GM18858 (cell line): ENCODE data around the gene CA10.

ENCODE experiments used
- ATAC-seq: cut with Tn5 transposase; IDR thresholded peaks from one replicate; pipeline ENCODE4 v1.9.1; 2021; ENCODE audit not compliant: unreplicated experiment

CA10 gene

DNA sequence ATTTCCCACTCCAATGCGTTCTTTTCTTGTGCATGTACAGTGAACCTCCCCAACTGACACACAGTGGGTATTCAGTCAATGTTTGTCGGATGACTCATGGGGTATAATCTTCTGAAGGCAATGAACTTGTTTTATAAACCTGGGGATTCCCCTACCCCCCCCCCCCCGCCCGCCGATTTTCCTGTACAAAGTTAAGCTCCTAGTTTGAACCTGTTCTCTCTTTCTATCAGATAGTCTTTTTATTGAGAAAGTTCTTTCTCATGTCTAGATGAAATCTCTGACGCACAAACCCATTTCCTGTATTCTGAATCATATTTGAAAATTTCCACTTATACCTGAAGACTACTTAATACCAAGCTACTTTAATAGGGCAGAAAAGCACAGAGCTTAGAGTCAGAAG, 338.3 kb downstream of the CA10 start:
- no peak for ATAC-seq

DNA sequence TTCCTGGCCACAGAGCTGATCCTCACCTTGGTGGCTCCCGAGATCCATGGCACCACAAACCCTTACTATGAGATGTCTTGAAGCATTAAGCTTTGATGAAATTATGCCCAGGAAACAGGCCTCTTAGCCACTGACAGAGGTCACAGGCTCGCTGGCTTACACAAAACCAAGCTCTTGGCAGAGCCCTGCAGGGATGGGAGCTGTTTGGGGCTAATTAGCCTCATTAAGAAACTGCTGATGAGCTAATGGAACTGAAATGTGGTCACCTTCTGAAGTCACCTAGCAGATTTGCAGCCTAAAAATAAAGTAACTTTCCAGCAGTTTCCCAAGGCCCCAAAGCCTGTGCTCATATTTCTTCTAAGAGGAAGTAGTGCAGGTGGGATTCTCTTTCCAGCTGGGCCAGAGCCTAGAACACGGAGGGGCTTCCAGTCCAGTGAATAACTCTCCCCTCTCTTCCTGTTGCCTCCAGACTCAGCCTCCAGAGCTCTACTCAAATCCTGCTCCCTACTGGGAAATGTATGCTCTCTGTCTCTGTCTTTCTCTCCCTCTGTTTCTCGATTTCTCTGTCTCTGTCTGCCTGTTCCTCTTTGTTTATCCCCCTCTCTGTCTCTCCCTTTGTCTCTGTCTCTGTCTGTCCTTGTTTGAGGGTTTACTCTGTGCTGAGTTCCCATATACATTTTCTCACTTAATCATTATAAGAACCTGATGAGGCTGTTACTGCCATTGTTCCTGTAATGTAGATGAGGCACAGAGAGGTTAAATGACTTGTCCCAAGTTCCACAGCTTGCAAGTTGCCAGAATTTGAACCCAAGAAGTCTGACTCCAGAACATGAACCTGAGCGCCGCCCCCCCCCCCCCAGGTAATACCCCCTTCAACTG, 338.9 kb downstream of the CA10 start:
- ATAC-seq, result no peak

- no peak for ATAC-seq
Measured at GRCh38 chr17:51818777-51819176, 339.7 kb downstream of the CA10 start.

- ATAC-seq, result no peak
Measured at GRCh38 chr17:51817955-51818354, 340.6 kb downstream of the CA10 start.

DNA sequence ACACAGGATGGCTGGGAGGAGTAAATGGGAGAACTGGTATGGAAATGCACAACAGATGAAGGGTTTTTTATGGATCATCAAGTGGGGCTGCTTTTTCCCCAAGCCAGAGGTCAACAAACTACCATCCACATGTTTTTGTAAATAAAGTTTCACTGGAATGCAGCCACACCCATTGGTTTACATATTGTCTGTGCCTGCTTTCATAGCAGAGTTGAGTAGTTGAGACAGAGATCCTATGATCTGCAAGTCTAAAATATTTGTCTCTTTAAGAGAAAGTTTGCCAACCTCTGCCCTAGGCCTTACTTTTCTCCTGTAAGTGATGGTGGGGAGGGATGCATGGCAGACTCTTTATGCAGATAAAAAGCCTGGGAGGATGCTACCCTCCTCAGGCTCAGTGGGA, 341.4 kb downstream of the CA10 start:
- ATAC-seq, result no peak

DNA sequence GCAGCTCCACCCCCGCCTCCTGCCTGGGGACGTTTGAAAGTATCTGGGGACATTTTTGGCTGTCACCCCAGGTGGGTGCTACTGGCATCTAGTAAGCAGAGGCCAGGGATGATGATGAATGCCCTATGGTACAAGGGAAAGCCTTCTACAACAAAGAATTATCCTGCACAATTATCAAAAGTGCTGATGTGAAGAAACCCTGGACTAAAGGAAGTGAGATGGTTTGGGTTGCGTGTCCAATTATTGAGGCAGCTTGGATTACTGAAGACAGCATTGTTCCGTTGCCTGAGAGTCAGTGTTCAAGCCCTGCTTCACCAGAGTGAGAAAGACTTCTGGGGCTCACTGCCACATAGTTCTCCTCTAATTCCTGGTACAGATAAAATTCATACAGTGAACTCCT, 343.4 kb downstream of the CA10 start:
- ATAC-seq, result no peak

GRCh38 chr17:51814521-51814920, 344.0 kb downstream of the CA10 start:
- no peak for ATAC-seq

GRCh38 chr17:51813784-51814174, 344.7 kb downstream of the CA10 start:
- no peak for ATAC-seq

DNA sequence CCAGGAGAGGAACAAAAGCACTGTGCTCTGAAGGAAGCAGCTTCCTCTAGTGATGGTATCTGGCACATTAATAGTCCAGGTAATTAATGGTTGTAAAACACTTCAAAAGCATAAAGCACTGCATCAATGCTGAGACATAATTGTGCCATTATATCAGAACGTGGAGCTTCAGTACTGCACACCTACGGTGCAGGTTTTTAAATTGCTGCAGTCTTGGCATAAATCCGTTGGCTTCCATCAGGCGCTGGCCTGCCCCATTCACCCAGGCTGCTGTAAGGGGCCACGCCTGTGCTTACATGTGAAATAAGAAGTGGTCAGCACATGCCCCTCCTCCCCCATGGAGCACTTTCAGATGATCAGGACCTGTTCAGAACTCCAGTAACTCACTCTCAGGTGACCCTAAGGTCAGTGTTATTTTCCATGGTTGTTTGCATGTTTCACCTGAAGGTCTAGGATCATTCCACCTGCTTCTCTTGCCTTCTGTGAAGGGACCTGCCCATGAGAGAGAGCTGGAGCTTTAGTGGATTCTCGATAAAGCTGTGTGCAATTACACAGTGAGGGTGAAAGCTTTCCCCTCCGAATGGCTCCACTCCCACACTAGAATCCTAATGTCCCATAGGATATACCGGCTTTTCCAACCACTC, 345.3 kb downstream of the CA10 start:
- ATAC-seq, result no peak

- no peak for ATAC-seq
Measured at GRCh38 chr17:51807460-51807859, 351.1 kb downstream of the CA10 start.

DNA sequence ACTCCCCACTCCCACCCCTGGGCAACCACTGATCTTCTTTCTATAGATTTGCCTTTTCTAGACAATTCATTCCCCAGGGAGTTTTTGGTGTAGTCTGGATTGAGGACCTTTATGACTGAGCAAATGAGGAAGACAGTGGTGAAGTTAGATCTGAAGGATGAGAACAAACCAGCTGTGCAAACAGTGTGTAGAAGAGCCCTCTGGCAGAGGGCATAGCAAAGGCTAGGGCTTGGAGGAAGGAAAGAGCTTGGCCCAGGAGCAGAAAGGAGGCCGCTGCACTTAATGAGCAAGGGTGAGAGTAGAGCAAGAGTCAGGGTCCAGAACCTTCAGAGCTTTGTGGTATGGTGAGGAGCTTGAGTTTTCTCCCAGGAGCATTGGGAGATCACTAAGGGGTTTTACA, 352.7 kb downstream of the CA10 start:
- ATAC-seq, result no peak

- ATAC-seq, result no peak
Measured at GRCh38 chr17:51805185-51805584, 353.3 kb downstream of the CA10 start.

DNA sequence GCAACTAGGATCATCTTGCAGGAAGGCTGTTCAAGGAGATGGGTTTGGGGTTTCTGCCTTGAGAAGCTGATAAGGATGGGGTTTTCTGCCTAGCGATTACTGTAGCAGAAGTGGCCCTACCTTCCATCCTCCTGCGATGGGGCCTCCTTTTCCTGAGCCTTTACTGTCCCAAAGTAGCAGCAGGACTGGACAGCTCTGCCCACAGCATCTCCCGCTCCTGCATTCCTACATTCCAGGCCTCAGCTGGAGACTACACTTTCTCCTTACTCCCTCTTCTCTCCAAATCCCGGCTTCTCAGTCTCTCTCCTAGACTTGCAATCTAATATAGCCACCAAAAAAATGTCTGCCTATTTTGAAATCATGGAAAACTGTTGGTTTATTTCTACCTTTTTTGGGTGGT, 355.4 kb downstream of the CA10 start:
- ATAC-seq, result no peak

GRCh38 chr17:51802544-51802943, 356.0 kb downstream of the CA10 start:
- no peak for ATAC-seq

- no peak for ATAC-seq
Measured at GRCh38 chr17:51801626-51802025, 356.9 kb downstream of the CA10 start.

- ATAC-seq, result no peak
Measured at GRCh38 chr17:51799981-51800380, 358.5 kb downstream of the CA10 start.

DNA sequence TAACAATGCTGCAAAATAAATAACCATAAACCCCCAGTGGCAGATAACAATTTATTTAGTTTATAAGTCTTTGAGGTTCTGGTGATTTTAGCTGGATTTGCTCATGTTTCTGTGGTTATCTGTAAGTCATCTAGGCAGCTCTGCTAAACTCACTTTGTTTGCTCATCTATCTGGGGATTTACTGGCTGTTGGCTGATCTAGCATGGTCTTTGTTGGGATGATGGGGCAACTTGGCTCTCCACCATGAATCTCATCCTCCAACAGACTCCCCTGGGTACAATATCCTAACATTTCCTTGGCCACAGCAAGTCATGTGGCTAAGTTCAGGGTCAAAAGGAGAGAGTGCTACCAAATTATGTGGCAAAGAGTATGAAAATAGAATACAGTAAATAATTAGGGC, 359.3 kb downstream of the CA10 start:
- no peak for ATAC-seq

- no peak for ATAC-seq
Measured at GRCh38 chr17:51797150-51797549, 361.4 kb downstream of the CA10 start.

DNA sequence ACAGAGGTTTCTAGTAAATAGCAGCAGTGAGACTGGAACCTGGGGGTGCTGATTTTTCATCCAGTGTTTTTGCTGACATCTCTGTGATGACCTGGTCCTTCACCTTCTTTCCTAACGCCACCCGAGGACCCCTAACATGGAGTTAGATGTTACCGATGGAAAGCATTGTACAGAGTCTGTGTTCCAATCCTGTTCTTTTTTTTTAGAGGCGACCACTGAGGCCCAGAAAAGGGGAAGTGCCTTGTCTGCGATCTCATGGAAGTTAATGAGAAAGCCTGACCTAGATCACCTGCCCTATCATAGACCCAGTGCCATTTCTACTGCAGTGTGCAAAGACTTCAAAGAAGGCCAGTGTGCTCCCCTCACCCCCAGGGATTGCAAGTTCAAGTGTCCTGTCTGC, 362.5 kb downstream of the CA10 start:
- ATAC-seq, result no peak

- no peak for ATAC-seq
Measured at GRCh38 chr17:51795401-51795800, 363.1 kb downstream of the CA10 start.

DNA sequence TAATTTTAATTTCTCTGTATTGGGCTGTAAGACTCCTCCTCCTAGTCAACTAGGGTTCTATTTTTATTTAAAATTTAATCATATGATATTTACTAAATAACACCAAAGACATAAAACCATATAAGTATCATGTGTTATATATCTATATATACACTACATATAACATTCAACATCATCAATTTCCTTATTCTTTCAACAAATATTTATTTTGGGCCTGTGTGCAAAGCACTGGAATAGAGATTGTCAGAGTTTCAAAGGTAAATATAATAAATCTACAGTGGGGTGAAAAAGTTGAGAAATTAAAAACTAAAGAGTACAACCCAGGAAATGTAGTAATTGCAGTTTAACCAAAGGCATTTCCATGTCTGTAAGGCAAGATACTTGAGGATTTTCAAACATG, 364.0 kb downstream of the CA10 start:
- ATAC-seq, result no peak

DNA sequence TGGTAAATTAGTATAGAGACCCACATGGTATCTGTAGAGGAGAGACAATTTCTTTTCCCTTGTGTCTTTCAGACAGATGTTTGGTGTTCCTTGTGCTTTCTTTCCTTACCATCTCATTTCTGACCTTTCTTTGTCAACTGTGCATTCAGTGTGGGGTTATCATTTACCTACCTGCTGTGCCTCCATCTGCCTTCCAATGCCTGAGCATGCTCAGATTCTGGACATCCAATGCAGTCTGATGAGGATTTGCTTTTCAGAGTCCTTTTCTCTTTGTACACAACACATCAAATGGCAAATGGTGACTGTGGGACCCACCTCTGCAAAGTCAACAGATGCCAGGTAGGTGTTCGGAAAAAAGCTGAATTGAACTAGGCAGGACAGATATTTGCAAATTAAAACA, 364.8 kb downstream of the CA10 start:
- no peak for ATAC-seq

GRCh38 chr17:51778842-51779241, 379.7 kb downstream of the CA10 start:
- ATAC-seq, result no peak
